COLO668 (cell line): ENCODE measurements around the gene GCGR.

Experiments
- DNase-seq: peaks from one replicate; lab custom pipeline; 2025; ENCODE audit not compliant: unreplicated experiment; lab: John Stamatoyannopoulos, UW

The GCGR gene

DNA sequence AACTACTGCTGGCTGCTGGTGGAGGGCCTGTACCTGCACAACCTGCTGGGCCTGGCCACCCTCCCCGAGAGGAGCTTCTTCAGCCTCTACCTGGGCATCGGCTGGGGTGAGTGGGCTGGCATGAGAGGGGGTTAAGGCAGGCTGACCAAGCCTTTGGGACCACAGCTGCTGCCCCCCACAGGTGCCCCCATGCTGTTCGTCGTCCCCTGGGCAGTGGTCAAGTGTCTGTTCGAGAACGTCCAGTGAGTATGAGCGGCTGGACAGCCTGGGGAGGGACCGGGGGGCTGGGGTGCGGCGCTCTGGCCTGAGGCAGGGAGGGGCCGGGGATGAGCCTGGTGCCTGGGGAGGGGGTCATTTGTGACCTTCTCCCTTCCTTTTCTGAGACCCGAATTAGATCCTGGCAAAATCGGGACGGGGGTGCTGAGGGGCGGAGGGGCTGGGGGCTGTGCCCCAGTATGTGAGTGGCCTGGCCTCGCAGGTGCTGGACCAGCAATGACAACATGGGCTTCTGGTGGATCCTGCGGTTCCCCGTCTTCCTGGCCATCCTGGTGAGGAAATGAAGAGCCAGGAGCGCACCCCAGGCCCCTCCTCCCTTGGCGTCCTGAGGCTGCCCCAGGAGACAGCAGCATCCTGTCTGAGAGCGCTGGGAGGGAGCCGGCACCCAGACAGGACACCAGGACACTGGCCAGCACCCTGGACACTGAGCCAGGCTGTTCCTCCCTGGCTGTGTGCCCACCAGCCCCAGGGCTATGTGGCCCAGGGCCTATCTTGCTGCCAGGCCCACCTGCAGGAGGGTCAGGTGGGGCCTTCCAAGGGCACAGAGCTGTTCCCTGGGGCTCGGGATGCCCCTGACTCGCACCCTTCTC is 8.0 kb downstream of the GCGR start:
- no peak for DNase-seq

DNA sequence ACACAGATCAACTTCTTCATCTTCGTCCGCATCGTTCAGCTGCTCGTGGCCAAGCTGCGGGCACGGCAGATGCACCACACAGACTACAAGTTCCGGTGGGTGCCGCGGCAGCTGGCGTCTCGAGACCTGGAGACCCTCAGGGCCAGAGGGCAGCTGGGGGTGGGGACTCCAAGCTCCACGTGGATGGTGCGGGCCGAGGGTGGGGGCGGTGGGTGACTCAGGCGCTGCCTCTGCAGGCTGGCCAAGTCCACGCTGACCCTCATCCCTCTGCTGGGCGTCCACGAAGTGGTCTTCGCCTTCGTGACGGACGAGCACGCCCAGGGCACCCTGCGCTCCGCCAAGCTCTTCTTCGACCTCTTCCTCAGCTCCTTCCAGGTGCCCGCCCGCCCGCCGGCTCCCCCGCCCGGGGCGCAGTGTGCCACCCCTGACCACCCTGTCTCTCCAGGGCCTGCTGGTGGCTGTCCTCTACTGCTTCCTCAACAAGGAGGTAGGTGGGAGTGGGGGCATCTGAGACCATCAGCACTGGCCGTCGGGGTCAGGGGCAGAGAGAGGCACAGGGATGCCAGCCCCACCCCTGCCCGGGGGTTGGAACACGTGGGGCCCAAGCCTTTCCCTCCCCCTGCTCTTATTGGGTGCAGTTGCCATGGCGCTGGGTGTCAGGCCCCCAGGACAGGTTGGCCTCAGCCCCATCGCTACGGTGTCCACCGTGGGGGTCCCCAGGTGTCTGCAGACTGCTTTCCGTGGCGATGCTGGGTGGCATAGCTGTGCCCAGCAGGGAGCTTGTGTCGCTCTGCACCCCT is 8.8 kb downstream of the GCGR start:
- no peak for DNase-seq

DNA sequence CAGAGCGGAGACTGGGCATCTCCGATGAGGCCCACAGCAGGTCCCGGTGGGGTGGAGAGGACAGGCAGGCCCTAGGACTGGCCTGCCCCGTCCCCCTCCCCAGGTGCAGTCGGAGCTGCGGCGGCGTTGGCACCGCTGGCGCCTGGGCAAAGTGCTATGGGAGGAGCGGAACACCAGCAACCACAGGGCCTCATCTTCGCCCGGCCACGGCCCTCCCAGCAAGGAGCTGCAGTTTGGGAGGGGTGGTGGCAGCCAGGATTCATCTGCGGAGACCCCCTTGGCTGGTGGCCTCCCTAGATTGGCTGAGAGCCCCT is 9.4 kb downstream of the GCGR start:
- DNase-seq: no peak

DNA sequence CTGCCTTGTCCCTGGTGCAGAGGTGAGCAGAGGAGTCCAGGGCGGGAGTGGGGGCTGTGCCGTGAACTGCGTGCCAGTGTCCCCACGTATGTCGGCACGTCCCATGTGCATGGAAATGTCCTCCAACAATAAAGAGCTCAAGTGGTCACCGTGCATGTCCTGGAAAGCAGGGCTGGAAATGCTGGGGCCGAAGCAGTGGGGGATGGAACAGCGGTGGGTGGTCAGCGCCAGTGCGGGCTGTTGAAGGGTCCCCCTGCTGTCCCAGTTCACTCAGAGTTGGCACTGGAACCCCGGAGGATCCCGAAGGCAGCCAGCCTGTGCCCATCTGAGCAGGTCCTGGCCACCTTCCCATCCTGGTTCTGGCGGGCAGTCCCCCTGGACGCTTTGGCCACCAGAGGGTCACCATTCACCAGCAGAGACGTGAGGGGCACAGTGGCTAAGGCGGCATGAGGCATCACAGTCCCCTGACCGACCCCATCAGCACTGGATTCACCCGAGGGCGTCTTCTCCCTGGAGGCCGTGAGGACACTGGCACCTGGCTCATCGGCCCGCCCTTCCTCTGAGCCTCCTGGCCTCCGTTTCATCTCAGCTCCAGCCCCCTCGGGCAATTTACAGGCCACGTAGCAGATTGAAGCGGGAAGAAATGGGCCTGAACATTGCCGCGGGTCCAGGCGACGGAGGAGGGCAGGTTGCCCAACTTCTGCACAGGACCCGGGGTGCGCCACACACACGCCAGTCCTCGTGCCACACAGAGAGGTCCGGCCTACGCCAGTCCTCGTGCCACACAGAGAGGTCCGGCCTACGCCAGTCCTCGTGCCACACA is 10.1 kb downstream of the GCGR start:
- DNase-seq: no peak

DNA sequence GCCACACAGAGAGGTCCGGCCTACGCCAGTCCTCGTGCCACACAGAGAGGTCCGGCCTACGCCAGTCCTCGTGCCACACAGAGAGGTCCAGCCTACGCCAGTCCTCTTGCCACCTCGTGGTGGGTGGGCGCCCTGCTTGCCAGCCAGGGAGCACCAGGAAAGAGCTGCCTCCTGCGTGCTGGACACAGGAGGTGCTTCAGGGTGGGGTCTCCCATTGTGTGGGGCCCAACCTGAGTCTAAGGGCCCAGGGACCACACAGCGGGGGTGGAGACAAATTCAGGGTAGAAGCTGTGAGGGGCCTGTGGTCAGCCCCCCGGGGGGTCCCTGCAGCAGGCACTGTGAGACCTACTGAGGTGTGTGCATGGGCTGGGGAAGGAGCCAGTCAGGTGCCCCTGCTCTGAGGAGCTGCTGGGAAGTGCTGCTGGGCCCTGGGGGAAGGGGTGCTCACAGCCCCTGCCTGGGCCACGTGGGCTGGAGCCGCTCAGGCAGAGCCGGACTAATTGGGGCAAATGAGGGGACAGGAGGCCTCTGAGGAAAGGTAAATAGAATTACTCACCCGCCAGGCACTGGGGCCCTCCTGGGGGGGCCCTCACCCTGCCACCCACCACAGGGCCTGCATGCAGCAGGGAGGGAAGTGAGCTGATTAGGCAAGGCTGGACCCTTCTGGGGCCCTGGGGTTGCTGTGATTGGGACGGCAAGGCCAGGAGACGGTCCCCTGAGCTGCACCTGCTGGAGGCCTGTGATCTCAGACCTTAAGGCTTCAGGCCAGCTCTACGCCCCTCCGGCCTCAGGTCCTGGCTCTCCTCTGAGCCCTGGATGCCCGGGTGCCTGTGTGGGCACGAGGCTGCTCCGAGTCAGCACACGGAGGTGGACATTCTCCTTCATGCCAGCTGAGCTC is 11.0 kb downstream of the GCGR start:
- DNase-seq: peak; percentile 61

DNA sequence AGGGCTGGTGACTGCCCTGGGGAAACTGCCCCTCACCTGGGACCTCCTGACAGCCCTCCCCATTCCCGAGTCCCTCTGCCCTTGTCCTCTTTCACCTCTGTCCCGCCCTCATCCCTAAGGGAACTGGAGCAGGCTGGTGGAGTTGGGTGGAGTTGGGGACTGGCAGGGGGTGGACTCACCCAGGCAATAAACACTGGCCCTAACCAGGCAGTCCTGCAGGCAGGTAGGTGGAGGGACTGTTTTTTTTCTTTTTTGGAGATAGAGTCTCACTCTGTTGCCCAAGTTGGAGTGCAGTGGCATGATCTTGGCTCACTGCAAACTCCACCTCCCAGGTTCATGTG is 11.7 kb downstream of the GCGR start:
- no peak for DNase-seq

DNA sequence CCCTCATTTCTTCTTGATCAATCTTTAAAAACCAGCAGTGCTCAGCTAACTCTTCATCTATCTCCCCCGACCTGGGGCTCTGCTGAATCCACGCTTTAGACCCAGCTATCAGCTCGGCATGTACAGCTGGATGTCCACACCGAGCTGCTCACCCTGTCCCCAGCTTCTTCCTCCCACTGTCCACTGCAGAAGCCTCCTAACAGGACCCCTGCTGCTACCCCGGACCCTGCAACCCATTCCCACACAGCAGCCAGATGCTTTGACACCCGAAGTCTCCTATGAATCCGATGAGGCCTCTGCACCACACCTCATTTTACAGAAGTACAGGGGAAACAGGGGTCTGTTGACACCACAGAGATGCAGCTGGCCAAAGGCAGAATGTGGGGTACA is 13.8 kb downstream of the GCGR start:
- DNase-seq: no peak

DNA sequence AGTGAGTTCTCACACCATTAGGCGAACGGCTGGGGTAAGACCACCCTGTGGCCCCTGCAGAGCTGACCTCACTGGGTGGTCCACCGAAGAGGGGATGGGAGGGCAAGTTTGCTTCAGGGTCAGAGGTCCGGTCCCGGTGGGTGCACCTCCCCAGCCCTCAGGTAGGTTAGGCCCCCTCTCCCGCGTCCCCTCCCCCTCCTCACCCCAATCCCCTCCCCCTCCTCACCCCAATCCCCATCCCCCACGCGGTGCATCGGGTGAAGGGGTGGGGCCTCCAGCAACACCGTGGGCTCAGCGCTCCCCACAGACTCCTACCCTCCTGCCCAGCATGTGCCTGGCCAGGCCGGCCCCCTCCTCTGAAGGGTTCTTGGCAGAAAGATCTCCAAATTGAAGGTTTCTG is 15.8 kb downstream of the GCGR start:
- DNase-seq: no peak

DNA sequence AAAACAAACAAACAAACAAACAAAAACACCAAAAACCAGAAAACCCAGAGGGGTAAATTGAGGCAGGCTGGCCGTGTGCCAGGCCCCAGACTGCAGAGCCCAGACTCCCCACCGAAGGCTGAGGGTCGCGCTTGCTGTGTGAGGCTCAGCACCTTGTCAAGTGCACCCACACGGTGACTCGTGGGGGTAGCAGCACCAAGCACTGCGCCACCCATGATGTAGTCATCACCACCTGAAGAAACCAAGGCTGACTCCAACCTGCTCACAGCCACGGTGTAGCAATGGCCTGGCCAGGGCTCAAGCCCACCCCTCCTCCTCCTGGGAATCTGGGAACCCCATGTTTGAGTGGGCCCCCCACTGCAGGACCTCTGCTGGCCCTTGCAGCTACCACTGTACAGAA is 17.2 kb downstream of the GCGR start:
- no peak for DNase-seq

DNA sequence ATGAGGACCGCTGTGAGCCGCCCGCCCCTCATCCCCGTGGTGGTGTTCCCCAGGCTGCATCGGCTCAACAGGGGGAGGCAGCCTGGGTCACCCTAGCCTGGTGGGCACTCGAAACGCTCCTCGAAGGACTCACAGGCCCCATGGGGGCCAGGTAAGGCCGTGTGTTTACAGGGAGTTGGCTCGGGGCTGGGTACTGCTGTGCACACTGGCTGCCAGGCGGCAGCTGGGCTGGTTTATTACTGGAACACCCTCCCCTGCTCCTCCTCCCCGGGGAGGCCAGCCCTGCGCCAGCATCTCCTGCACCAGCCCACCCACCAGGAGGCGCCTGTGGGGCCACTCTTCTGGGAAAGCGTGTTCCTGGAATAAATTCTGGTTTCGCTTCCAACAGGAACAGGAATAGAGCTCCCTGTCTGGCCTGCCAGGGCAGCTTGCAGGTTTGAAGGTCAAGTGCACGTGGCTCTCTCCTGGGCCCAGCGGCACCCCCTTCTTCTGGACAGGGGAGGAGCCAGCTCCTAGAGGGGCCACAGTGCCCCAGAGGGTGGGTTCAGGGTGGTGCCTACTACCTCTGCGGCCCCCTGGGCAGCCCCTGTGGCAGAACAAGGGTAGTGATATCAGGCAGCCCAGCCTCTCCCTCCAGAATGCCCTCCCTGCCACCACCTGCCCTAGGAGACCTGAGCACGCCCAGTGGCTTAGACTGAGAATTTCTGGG is 17.8 kb downstream of the GCGR start:
- peak; percentile 89 for DNase-seq

DNA sequence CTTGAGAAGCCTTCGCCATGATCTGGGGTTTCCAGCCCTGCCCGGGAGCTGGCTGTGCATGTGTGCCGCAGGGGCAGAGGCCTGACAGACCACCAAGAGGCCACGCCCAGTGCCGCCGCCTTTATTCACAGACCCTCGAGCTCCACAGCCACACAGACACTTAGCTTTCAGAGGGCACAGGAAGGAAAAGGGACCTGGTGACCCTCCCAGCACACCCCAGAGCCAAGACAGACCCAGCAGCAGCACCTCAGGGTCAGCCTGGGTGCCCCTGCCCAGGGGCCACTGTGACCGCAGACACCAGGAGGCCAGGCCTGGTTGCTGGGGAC is 18.3 kb downstream of the GCGR start:
- no peak for DNase-seq

DNA sequence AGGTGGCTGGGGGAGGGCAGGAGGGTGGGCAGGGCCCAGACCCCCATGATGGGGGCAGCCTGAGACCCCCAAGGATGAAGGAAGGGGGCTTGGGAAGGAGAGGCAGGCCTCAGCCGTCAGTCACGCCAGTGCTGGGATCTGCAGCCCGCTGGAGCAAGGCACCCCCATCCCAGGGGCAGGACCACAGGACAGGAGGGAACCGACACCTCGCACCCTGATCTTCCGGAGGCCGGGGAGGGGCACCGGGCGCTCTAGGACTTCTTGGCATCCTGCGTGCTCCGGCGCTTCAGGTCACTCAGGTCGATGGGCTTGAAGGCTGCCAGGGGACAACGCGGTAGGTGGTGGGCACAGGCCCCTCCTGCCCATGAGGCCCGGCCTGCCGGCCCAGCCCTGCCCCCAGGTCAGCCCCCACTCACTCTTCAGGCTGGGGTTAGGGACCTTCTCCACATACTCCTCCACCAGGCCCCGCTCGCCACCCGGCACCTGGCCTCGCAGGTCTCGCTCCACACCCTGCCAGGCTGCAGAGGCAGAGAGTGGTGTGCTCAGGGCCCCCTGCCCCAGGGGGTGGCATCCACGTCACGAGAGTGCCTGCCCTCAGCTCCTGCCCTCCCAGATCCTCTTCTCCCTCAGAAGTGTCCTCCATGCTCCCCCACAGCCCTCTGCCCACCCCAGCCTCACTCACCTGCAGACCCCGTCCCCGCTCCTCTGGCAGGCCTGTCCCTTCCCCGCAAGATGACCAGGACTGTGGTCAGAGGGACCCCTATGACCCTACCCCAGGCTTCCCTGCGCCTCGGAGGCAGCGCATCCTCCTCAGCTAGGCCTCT is 19.3 kb downstream of the GCGR start:
- DNase-seq: no peak

DNA sequence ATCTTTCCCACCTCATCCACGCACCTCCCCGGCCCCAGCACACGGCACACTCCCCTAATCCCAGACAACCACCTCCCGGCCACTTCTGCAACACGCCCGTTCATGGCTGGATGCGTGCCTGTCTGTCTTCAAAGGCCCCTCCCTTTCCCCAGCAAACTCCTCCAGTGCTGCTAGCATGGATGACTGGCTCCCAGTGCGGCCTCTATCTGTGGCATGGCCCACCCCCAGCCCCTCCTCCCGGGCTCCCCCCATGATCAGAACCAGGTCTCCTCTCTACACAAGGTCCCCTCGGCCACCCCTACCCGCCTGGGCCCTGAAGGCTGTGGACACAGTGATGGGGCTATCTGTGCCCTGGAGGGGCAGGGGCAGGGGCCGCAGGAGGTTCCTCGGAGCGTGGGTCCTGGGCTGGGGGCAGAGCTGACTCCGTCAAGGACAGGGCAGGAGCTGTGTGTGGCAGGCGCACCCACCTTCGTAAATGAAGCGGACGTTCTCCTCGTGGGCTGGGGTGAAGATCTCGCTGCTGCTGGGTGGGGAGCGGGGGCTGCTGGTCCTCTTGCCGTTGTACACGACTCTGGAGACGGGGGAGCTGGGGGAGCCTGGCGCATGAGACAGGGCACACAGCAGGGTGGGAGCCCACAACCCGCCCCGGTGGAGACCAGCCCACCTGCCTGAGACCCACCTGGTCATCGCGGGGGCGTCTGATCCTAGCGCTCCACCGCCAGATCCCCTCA is 20.0 kb downstream of the GCGR start:
- no peak for DNase-seq

DNA sequence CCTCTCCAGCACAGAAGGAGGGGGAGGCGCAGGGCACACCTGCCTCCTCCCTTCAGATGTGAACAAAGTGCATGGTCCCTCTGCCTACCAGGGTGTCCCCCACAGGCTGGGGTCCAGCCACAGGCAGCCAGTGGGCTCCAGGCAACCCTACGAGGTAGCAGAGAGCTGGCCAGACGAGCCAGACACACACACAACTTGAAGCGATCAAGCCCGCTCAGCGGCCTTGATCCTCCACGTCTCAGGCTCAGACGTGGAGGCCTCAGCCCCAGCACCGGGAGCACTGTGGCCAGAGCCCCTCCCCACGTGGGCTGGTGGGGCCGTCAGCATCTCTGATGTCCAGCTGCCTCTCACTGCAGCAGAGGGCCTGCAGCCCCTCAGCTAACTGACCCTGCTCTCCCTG is 20.6 kb downstream of the GCGR start:
- DNase-seq: no peak

DNA sequence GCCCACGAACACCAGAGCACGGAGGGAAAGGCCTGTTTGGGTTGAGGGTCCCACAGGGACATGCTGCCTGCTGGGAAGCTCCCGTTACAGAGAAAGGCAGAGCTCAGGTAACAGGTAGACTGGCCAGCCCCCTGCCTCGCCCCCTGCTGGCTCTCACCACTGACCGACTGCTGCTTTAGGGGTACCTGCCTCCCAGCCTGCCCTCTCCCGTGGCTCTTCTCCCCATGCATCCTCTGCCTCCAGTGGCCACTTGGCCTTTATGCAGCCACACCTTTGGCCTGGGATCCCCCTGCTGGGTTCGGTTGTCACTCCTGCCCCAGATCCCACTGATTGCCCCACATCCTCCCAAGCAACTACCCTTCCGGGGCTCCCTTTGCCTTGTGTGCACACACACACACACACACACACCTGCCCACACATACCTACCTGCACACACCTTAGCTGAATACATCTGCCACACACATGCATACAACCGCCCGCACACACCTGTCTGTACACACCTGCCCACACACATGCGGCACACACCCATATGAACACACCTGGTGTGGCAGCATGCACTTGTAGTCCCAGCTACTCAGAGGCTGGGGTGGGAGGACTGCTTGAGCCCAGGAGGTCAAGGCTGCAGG is 22.0 kb downstream of the GCGR start:
- DNase-seq: peak; percentile 48

DNA sequence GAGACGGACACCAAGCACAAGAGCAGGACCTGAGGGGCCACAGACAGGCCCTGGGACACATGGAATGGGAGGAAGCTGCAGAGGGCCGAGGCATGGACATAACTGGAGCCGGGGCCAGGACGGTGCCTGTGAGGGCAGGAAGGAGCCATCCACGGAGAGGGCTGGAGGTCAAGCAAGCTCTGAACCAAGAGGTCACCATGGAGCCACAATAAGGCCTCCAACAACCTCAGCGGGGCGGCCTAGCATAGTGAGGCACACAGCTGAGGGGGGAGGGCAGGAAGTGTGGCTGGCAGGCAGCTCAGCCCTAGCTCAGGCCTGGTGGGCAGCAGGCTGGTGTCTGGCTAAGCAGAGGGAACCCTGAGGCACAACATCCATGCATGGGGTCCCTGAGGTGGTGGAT is 24.7 kb downstream of the GCGR start:
- DNase-seq: no peak

DNA sequence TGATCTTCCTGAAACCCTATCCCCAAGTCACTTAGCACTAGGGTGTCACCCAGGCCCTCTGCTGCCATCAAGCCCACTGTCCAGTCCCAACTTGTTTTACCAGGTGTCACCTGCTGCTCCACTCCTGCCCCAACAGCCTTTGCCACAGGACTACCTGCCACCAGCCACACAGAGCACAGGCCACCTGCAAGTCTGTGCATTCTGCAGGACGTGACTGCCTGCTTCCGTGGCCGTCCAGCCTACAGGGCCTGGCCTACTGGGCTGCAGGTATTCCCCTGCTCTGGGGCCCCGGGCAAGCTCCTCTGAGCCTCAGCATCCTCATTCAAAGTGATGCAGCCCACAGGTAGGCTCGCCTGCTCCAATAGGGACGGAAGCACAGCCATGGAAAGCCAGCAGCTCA is 25.9 kb downstream of the GCGR start:
- peak; percentile 59 for DNase-seq

DNA sequence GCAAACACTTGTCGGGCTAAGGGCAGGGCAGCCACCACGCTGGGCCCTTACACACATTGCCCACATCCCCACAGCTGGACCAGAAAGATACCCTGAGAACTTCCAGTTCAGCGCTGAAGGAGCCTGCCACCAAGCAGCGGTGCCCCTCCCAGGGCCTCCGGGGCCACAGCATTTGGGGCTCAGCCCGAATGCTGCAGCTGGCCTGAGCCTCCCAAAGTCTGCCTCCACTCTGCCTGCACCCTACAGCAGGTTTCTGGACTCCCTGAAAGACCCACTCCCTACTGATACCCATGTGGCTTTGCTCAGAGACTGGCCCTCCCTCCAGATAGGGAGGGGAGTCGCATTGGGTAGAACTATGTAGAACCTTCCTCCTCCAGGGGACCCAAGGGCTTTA is 27.6 kb downstream of the GCGR start:
- peak; percentile 11 for DNase-seq
